A673 (cell line): ENCODE results near the gene LRP1.

Experiments
- EZH2 ChIP-seq: fragments of 200-600 bp; sonication (generic); IDR thresholded peaks from 2 replicates; pipeline ENCODE4 v1.6.1; 2017; ENCODE audit warnings: borderline replicate concordance, low read depth, mild to moderate bottlenecking, mixed read lengths, antibody characterized with exemption, low read length; ENCODE audit not compliant: poor library complexity, severe bottlenecking
- TF ChIP-seq, protein P1 (sequence below): fragments of 300-800, 200-600 bp; sonication (generic); conservative IDR thresholded peaks from 2 replicates; pipeline ENCODE4 v1.5.1; 2017; ENCODE audit warnings: low read depth, mild to moderate bottlenecking, antibody characterized with exemption, low read length, moderate library complexity, mixed read lengths

DNA sequence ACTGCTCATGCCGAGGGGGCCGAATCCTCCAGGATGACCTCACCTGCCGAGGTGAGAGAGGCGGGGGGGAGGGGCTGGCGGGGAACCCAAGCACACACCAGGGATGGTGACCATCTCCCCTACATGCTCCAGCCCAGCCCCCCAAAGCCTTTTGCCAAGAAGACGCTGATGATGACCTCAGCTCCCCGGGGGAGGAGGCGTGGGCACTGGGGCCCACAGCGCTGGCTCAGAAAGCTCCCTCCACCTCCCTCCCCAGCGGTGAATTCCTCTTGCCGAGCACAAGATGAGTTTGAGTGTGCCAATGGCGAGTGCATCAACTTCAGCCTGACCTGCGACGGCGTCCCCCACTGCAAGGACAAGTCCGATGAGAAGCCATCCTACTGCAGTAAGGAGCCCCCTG lies 64.6 kb downstream of the LRP1 start:
- TF ChIP-seq, protein P1, sequence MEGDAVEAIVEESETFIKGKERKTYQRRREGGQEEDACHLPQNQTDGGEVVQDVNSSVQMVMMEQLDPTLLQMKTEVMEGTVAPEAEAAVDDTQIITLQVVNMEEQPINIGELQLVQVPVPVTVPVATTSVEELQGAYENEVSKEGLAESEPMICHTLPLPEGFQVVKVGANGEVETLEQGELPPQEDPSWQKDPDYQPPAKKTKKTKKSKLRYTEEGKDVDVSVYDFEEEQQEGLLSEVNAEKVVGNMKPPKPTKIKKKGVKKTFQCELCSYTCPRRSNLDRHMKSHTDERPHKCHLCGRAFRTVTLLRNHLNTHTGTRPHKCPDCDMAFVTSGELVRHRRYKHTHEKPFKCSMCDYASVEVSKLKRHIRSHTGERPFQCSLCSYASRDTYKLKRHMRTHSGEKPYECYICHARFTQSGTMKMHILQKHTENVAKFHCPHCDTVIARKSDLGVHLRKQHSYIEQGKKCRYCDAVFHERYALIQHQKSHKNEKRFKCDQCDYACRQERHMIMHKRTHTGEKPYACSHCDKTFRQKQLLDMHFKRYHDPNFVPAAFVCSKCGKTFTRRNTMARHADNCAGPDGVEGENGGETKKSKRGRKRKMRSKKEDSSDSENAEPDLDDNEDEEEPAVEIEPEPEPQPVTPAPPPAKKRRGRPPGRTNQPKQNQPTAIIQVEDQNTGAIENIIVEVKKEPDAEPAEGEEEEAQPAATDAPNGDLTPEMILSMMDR: no peak
- no peak for TF ChIP-seq EZH2
